ENCODE results near the gene STK4. TPM values are rescaled to one million over a fixed set of nuclear protein-coding genes. Genes with fewer than 3 reads are reported as not detected.

STK4 gene
- total RNA-seq, 1 experiment from 2014 or later: 74.7 TPM

- DNase-seq: peak in 1 of 2 experiments; percentile 33
- TF ChIP-seq CTCF (IDR thresholded peaks at IDR 0.05; ENCODE audit: insufficient read depth in 1 of 2, low read depth in 1 of 2, low read length in 1 of 2, severe bottlenecking in 1 of 2, unreplicated experiment in 1 of 2): no peak
- no TSS peak for BruUV-seq (replicated peaks)
- Histone ChIP-seq H3K4me1 (peaks cover 66% of the 10 kb centered on the region), H3K36me3 (ENCODE audit: control insufficient read depth, insufficient read depth, low read length) (0 out of 2 replicates have a peak, but pooled peaks cover 2% of the 10 kb centered on the region), H3K9me3 (no peaks in the 10 kb centered on the region), H3K27me3 (replicated peaks; ENCODE audit: control insufficient read depth, insufficient read depth, low read length) (no peaks in the 10 kb centered on the region), H3K4me3 (ENCODE audit: low read depth, low read length) (no peak overlapping the region)
- ChIA-PET POLR2A (no interaction called here), CTCF (interaction anchor here (0.9 to 4.5 kb wide), 4 partner anchors 9 to 81 kb away, joined by 3 to 20 read pairs (median 3); no protein-coding TSS in a partner anchor)
- peak overlapping the region; percentile 69 for H3K27ac Mint-ChIP-seq (ENCODE audit: unreplicated experiment)
- intact Hi-C loops (cut with micrococcal nuclease; ENCODE audit: unreplicated experiment): no loop called here
- peaks cover 24% of the 10 kb centered on the region for H3K36me3 Mint-ChIP-seq (ENCODE audit: insufficient read depth, unreplicated experiment)
- H3K27me3 Mint-ChIP-seq (ENCODE audit: insufficient read depth, unreplicated experiment): no peaks in the 10 kb centered on the region
- H3K4me3 Mint-ChIP-seq (ENCODE audit: unreplicated experiment): peak overlapping the region; percentile 31
- peaks cover 62% of the 10 kb centered on the region for H3K4me1 Mint-ChIP-seq (ENCODE audit: low read depth, unreplicated experiment)
- H3K9me3 Mint-ChIP-seq (ENCODE audit: unreplicated experiment): no peaks in the 10 kb centered on the region
These were observed 48.5 kb downstream of the STK4 start for GRCh38 chr20:45014671-45015415.

GRCh38 chr20:45016089-45016671 lies 49.9 kb downstream of the STK4 start:
- CTCF ChIA-PET: interaction anchor here (0.6 to 4.5 kb wide), 5 partner anchors 28 to 420 kb away, joined by 3 to 20 read pairs (median 3); no protein-coding TSS in a partner anchor
- POLR2A ChIA-PET: interaction anchor here (0.9 kb wide), 1 partner anchor 60 kb away, joined by 3 read pairs; no protein-coding TSS in a partner anchor

More at GRCh38 chr20:45016089-45016671, 49.9 kb downstream of the STK4 start:
- H3K27me3 ChIP-seq (replicated peaks; ENCODE audit: control insufficient read depth, insufficient read depth, low read length): no peaks in the 10 kb centered on the region
- no peak for TF ChIP-seq CTCF (IDR thresholded peaks at IDR 0.05; ENCODE audit: insufficient read depth in 1 of 2, low read depth in 1 of 2, low read length in 1 of 2, severe bottlenecking in 1 of 2, unreplicated experiment in 1 of 2)
- peaks cover 70% of the 10 kb centered on the region for H3K4me1 ChIP-seq
- H3K36me3 Mint-ChIP-seq (ENCODE audit: insufficient read depth, unreplicated experiment): peaks cover 24% of the 10 kb centered on the region
- no peaks in the 10 kb centered on the region for H3K9me3 ChIP-seq
- no peaks in the 10 kb centered on the region for H3K9me3 Mint-ChIP-seq (ENCODE audit: unreplicated experiment)
- H3K27ac Mint-ChIP-seq (ENCODE audit: unreplicated experiment): peak overlapping the region; percentile 69
- H3K36me3 ChIP-seq (ENCODE audit: control insufficient read depth, insufficient read depth, low read length): 0 out of 2 replicates have a peak, but pooled peaks cover 2% of the 10 kb centered on the region
- H3K4me3 ChIP-seq (ENCODE audit: low read depth, low read length): no peak overlapping the region
- BruUV-seq (replicated peaks): TSS peak; percentile 7
- no peaks in the 10 kb centered on the region for H3K27me3 Mint-ChIP-seq (ENCODE audit: insufficient read depth, unreplicated experiment)
- H3K4me3 Mint-ChIP-seq (ENCODE audit: unreplicated experiment): peak overlapping the region; percentile 31
- peak; percentile 59 to 75 for DNase-seq
- peaks cover 61% of the 10 kb centered on the region for H3K4me1 Mint-ChIP-seq (ENCODE audit: low read depth, unreplicated experiment)
- intact Hi-C loops (cut with micrococcal nuclease; ENCODE audit: unreplicated experiment): loop anchor here (2.0 kb wide), 1 partner anchor 49 kb away; the partner anchor contains the start of gene STK4
